ENCODE data around the gene ERBB4.

The ERBB4 gene

DNA sequence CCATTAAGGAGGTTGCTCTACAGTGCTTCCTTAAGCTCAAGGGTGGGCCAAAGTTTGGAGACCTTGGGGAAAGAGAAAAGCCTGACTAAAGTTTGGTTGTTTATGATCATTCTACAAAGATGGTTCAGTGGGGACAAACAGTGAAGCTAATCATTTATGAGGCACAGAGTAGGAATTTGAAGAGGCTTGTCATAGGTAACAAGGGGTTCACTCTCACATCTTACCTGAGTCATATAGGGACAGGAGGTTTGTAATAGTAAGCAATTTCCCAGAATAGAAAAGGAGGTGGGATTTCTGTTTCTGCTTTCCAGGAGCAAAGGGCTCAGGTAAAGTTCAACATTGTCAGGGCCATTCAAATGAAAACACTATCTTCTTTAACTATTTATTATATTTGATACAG is 1194.3 kb downstream of the ERBB4 start:
- Histone ChIP-seq H3K9me3 (ENCODE audit: control insufficient read depth, insufficient read depth, low read length) (peaks cover 8% of the 10 kb centered on the region), H3K4me3 (ENCODE audit: low read depth, low read length) (no peak overlapping the region), H3K9ac (ENCODE audit: low read depth, low read length) (no peak overlapping the region), H3K27me3 (ENCODE audit: control insufficient read depth, insufficient read depth, low read length) (no peaks in the 10 kb centered on the region), H3K4me1 (ENCODE audit: control insufficient read depth, insufficient read depth, low read length) (peaks cover 4% of the 10 kb centered on the region; the same call in 1 of the 2 replicates), H3K27ac (ENCODE audit: low read depth, low read length) (no peak overlapping the region), H3K36me3 (ENCODE audit: control insufficient read depth, insufficient read depth, low read length) (no peaks in the 10 kb centered on the region)

DNA sequence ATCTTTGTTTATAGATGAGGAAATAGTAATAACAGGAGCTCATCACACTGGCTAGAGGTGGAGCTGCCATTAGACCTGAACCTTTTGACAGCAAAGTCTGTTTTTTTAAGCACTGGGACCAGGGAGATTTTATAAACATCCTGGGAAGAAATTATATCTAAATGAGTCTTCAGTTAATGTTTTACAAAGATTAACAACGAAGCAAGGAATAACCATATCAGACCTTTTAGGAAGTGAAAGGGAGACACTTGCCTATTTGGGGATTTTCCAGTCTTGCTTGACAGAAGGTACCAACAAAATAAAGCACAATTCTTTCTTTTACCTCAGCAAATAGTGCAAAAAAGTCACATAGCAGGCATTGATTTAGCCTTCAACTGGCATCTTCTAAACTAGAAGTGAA is 1205.2 kb downstream of the ERBB4 start:
- Histone ChIP-seq H3K27ac (ENCODE audit: low read depth, low read length) (no peak overlapping the region), H3K9me3 (ENCODE audit: control insufficient read depth, insufficient read depth, low read length) (no peaks in the 10 kb centered on the region), H3K4me3 (ENCODE audit: low read depth, low read length) (no peak overlapping the region), H3K27me3 (ENCODE audit: control insufficient read depth, insufficient read depth, low read length) (no peaks in the 10 kb centered on the region), H3K9ac (ENCODE audit: low read depth, low read length) (no peak overlapping the region), H3K4me1 (ENCODE audit: control insufficient read depth, insufficient read depth, low read length) (peaks cover 16% of the 10 kb centered on the region), H3K36me3 (ENCODE audit: control insufficient read depth, insufficient read depth, low read length) (no peaks in the 10 kb centered on the region)

DNA sequence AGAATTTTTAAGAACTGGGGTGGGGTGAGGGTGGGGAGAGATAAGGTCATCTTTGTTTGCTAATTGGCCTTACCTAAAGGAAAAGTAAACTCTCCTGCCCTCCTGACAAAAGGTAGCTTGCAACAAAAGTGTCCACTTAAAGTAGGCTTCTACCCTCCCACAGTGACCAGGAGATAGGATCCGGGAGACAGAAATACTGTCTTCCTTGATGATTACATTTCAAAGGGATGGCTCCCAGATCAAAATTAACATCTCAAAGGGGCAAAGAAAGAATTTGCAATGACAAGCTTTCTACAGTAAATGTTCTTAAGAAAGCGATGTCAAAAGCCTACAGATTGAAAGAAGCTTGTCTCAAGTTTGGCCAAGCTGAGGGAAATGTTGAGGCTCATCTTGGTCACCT is 1206.9 kb downstream of the ERBB4 start:
- Histone ChIP-seq H3K9me3 (ENCODE audit: control insufficient read depth, insufficient read depth, low read length) (no peaks in the 10 kb centered on the region), H3K27me3 (ENCODE audit: control insufficient read depth, insufficient read depth, low read length) (no peaks in the 10 kb centered on the region), H3K4me1 (ENCODE audit: control insufficient read depth, insufficient read depth, low read length) (peaks cover 16% of the 10 kb centered on the region), H3K36me3 (ENCODE audit: control insufficient read depth, insufficient read depth, low read length) (no peaks in the 10 kb centered on the region), H3K27ac (ENCODE audit: low read depth, low read length) (peak overlapping the region; percentile 75), H3K4me3 (ENCODE audit: low read depth, low read length) (no peak overlapping the region), H3K9ac (ENCODE audit: low read depth, low read length) (no peak overlapping the region)

DNA sequence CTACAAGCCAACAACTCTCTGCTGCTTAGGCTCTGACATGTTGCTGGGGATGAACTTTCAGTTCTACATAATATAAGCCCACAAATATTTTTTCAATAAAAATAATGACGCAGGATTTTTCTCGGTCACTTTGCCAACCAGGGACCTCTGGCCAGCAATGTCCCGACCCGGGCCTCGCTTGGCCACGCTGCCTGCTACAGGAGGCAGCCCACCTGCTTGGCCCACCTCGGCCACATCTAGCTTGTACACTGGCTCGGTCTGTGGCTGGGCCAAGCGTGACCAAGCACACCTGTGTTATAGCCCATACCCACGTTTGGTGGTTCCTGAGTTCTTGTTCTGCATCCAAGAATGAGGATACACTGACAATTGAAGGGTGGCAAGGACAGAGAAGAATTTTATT is 1208.7 kb downstream of the ERBB4 start:
- no peak overlapping the region for H3K9ac ChIP-seq (ENCODE audit: low read depth, low read length)
- no peak overlapping the region for H3K27ac ChIP-seq (ENCODE audit: low read depth, low read length)
- no peaks in the 10 kb centered on the region for H3K27me3 ChIP-seq (ENCODE audit: control insufficient read depth, insufficient read depth, low read length)
- no peaks in the 10 kb centered on the region for H3K9me3 ChIP-seq (ENCODE audit: control insufficient read depth, insufficient read depth, low read length)
- peaks cover 16% of the 10 kb centered on the region for H3K4me1 ChIP-seq (ENCODE audit: control insufficient read depth, insufficient read depth, low read length)
- H3K36me3 ChIP-seq (ENCODE audit: control insufficient read depth, insufficient read depth, low read length) = no peaks in the 10 kb centered on the region
- no peak overlapping the region for H3K4me3 ChIP-seq (ENCODE audit: low read depth, low read length)

DNA sequence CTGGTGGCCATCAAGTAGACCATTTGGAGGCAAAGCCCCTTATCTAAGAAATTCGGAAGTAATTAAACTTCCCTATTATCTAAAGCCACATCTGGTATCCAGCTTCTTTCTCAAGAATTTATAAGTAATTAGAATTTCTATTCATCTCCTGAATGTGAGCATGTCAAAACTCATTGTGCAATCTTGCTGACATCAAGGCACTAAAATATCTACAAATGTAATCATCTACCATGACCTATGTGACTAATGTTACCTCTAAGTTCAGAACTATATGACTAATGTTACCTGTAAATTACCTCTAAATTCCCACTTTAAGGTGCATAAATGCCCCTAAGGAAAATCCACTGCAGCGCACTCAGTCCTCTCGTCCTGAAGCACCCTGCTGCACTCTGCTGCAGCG is 1209.2 kb downstream of the ERBB4 start:
- no peaks in the 10 kb centered on the region for H3K36me3 ChIP-seq (ENCODE audit: control insufficient read depth, insufficient read depth, low read length)
- peaks cover 16% of the 10 kb centered on the region for H3K4me1 ChIP-seq (ENCODE audit: control insufficient read depth, insufficient read depth, low read length)
- no peaks in the 10 kb centered on the region for H3K9me3 ChIP-seq (ENCODE audit: control insufficient read depth, insufficient read depth, low read length)
- H3K27me3 ChIP-seq (ENCODE audit: control insufficient read depth, insufficient read depth, low read length) = no peaks in the 10 kb centered on the region
- H3K27ac ChIP-seq (ENCODE audit: low read depth, low read length) = no peak overlapping the region
- no peak overlapping the region for H3K9ac ChIP-seq (ENCODE audit: low read depth, low read length)
- H3K4me3 ChIP-seq (ENCODE audit: low read depth, low read length) = no peak overlapping the region

DNA sequence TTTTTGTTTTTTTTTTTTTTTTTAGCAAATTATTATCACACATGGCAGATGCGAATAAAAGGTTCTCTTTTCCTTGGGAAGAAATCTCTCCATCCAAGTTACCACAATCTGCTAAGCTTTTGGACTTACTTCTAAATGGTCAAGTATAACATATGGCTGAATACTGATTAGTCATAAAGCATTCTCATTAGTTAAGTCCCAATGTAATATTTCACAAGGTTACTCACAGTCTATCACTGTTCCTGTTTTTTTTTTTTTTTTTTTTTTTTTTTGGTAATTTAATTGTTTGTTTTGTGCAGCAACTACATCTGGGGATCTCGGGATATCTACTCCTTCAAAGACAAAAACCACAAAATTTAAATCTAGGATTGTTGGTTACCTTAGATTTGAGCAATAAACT is 1210.5 kb downstream of the ERBB4 start:
- no peaks in the 10 kb centered on the region for H3K36me3 ChIP-seq (ENCODE audit: control insufficient read depth, insufficient read depth, low read length)
- H3K9ac ChIP-seq (ENCODE audit: low read depth, low read length) = no peak overlapping the region
- no peaks in the 10 kb centered on the region for H3K9me3 ChIP-seq (ENCODE audit: control insufficient read depth, insufficient read depth, low read length)
- H3K27ac ChIP-seq (ENCODE audit: low read depth, low read length) = no peak overlapping the region
- H3K4me3 ChIP-seq (ENCODE audit: low read depth, low read length) = no peak overlapping the region
- H3K4me1 ChIP-seq (ENCODE audit: control insufficient read depth, insufficient read depth, low read length) = peaks cover 11% of the 10 kb centered on the region
- H3K27me3 ChIP-seq (ENCODE audit: control insufficient read depth, insufficient read depth, low read length) = no peaks in the 10 kb centered on the region

All from HUES48 (cell line).